Calu3 (cell line): ENCODE measurements around the gene SLC66A1. TPM values are rescaled to one million over a fixed set of nuclear protein-coding genes. Genes with fewer than 3 reads are reported as not detected.

Experiments
- BruUV-seq: library from RNA; stranded (reverse); fragments of 400-500 nt; replicated peaks from 2 replicates; lab custom pipeline; 2021; lab: Mats Ljungman, UMichigan
- CTCF ChIA-PET: fragments of 300-600 bp; sonication (Branson Sonifier 250); formaldehyde crosslinking; loops from one replicate; lab custom pipeline; 2022; ENCODE audit warnings: antibody characterized with exemption; lab: Charles Lee
- DNase-seq: peaks from one replicate; pipeline ENCODE4 v3.0.0; 2022
- H3K27ac Mint-ChIP-seq: one replicate; pipeline ENCODE4 v1.8.0; 2022; ENCODE audit warnings: mixed read lengths; ENCODE audit not compliant: unreplicated experiment
- H3K27me3 Mint-ChIP-seq: one replicate; pipeline ENCODE4 v1.8.0; 2022; ENCODE audit warnings: mixed read lengths; ENCODE audit not compliant: unreplicated experiment
- H3K36me3 Mint-ChIP-seq: one replicate; pipeline ENCODE4 v1.8.0; 2022; ENCODE audit warnings: mild to moderate bottlenecking, moderate library complexity, mixed read lengths; ENCODE audit not compliant: insufficient read depth, unreplicated experiment
- H3K4me1 Mint-ChIP-seq: one replicate; pipeline ENCODE4 v1.8.0; 2022; ENCODE audit warnings: mild to moderate bottlenecking, low read depth, mixed read lengths; ENCODE audit not compliant: unreplicated experiment
- H3K4me3 Mint-ChIP-seq: one replicate; pipeline ENCODE4 v1.8.0; 2022; ENCODE audit warnings: mild to moderate bottlenecking, low read depth, moderate library complexity, mixed read lengths; ENCODE audit not compliant: unreplicated experiment
- H3K9me3 Mint-ChIP-seq: one replicate; pipeline ENCODE4 v1.8.0; 2022; ENCODE audit warnings: low read depth, mixed read lengths; ENCODE audit not compliant: unreplicated experiment
- intact Hi-C: fragments of 100-400 bp; cut with micrococcal nuclease; formaldehyde crosslinking; loops from one replicate; pipeline ENCODE4 v1.10.0; 2022; ENCODE audit not compliant: unreplicated experiment
- total RNA-seq: library from RNA; stranded (reverse); gene quantifications from 2 replicates; pipeline ENCODE4 v1.2.3, GENCODE V29; 2022
- TF ChIP-seq, protein P1 (sequence below): fragments of 200-600 bp; IDR thresholded peaks from one replicate; pipeline ENCODE4 v1.8.0; 2022; ENCODE audit warnings: antibody characterized with exemption; ENCODE audit not compliant: unreplicated experiment

The SLC66A1 gene
- total RNA-seq, 1 experiment from 2014 or later: 10.0 TPM

GRCh38 chr1:19306941-19307340, 5.2 kb upstream of the SLC66A1 start:
- no peak for DNase-seq
- Mint-ChIP-seq H3K4me3 (no peak overlapping the region), H3K27me3 (no peaks in the 10 kb centered on the region), H3K9me3 (no peaks in the 10 kb centered on the region), H3K36me3 (peaks cover 25% of the 10 kb centered on the region), H3K4me1 (peaks cover 10% of the 10 kb centered on the region), H3K27ac (no peak overlapping the region)
- BruUV-seq: no TSS peak
- intact Hi-C loops: no loop called here
- CTCF ChIA-PET: no interaction called here
- TF ChIP-seq, protein P1, sequence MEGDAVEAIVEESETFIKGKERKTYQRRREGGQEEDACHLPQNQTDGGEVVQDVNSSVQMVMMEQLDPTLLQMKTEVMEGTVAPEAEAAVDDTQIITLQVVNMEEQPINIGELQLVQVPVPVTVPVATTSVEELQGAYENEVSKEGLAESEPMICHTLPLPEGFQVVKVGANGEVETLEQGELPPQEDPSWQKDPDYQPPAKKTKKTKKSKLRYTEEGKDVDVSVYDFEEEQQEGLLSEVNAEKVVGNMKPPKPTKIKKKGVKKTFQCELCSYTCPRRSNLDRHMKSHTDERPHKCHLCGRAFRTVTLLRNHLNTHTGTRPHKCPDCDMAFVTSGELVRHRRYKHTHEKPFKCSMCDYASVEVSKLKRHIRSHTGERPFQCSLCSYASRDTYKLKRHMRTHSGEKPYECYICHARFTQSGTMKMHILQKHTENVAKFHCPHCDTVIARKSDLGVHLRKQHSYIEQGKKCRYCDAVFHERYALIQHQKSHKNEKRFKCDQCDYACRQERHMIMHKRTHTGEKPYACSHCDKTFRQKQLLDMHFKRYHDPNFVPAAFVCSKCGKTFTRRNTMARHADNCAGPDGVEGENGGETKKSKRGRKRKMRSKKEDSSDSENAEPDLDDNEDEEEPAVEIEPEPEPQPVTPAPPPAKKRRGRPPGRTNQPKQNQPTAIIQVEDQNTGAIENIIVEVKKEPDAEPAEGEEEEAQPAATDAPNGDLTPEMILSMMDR: no peak

DNA sequence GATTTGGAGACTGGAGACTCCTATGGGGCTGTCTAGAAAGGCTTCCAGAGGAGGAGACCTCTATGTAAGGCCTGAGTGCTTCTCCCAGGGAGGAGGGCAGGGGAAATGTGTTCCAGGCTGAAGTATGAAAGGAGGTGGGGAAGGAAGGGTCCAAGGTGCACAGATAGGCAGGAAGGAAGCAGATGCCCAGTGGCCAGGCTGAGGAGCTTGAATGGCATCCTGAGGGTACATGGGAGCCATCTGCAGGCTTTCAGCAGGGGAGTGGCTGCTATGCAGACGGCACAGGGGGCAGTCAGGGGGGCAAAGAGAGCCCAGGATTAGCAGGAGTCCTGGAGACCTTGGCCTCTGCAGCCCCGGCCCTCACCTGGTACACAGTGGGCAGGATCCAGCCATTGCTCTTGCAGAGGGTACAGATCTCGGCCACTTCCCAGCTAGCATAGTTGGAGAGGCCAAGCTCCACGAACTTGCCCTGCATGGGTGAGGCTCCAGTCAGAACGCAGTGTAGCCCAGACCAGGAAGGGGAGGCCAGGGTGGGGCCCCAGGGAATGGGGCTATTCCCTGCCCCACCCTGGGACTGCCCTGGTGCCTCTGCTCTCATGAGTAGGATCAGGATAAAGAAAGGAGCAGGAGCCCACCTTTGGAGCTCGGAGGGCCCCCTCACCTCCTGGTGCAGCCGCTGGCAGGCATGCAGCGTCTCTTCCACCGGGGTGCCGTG, 4.2 kb upstream of the SLC66A1 start:
- BruUV-seq: no TSS peak
- CTCF ChIA-PET: no interaction called here
- no peak overlapping the region for H3K27ac Mint-ChIP-seq
- TF ChIP-seq, protein P1: no peak
- intact Hi-C loops: no loop called here
- H3K9me3 Mint-ChIP-seq: no peaks in the 10 kb centered on the region
- H3K36me3 Mint-ChIP-seq: peaks cover 34% of the 10 kb centered on the region
- DNase-seq: no peak
- no peaks in the 10 kb centered on the region for H3K27me3 Mint-ChIP-seq
- H3K4me1 Mint-ChIP-seq: peaks cover 13% of the 10 kb centered on the region
- H3K4me3 Mint-ChIP-seq: no peak overlapping the region

DNA sequence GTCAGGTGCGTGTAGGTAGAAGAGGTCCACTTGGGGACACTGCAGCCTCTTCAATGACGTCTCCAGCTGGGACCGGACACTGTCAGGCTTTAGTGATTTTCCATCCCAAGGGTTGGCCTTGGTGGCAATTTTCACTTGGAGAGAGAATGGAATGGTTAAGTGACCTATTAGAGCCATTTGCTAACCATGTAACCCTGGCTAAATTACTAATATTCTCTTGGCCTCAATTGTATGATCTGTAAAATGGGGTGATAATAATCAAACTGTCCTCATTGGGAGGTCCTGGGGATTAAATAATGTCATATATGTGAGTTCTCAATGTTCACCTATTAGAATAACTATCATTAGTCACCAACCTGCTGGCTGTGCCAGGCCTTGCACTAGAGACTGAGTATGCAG, 3.6 kb upstream of the SLC66A1 start:
- H3K4me3 Mint-ChIP-seq: no peak overlapping the region
- H3K9me3 Mint-ChIP-seq: no peaks in the 10 kb centered on the region
- no peak for DNase-seq
- CTCF ChIA-PET: no interaction called here
- peaks cover 40% of the 10 kb centered on the region for H3K36me3 Mint-ChIP-seq
- no peak overlapping the region for H3K27ac Mint-ChIP-seq
- no TSS peak for BruUV-seq
- intact Hi-C loops: no loop called here
- peaks cover 18% of the 10 kb centered on the region for H3K4me1 Mint-ChIP-seq
- no peaks in the 10 kb centered on the region for H3K27me3 Mint-ChIP-seq
- TF ChIP-seq, protein P1: no peak

GRCh38 chr1:19309123-19309813, 2.9 kb upstream of the SLC66A1 start:
- Mint-ChIP-seq H3K9me3 (no peaks in the 10 kb centered on the region), H3K27me3 (no peaks in the 10 kb centered on the region), H3K36me3 (peaks cover 41% of the 10 kb centered on the region), H3K27ac (no peak overlapping the region), H3K4me3 (no peak overlapping the region), H3K4me1 (peaks cover 20% of the 10 kb centered on the region)
- no peak for DNase-seq
- no TSS peak for BruUV-seq
- CTCF ChIA-PET: no interaction called here
- TF ChIP-seq, protein P1: no peak
- intact Hi-C loops: no loop called here
